Activated CD4-positive, alpha-beta T cell treated with anti-CD3 and anti-CD28 coated beads for 1 hour (primary cell): Measurements from ENCODE around the gene CA12.

Experiments used
- DNase-seq: peaks from one replicate; pipeline ENCODE4 v3.0.0-alpha.2; 2020

CA12 gene

DNA sequence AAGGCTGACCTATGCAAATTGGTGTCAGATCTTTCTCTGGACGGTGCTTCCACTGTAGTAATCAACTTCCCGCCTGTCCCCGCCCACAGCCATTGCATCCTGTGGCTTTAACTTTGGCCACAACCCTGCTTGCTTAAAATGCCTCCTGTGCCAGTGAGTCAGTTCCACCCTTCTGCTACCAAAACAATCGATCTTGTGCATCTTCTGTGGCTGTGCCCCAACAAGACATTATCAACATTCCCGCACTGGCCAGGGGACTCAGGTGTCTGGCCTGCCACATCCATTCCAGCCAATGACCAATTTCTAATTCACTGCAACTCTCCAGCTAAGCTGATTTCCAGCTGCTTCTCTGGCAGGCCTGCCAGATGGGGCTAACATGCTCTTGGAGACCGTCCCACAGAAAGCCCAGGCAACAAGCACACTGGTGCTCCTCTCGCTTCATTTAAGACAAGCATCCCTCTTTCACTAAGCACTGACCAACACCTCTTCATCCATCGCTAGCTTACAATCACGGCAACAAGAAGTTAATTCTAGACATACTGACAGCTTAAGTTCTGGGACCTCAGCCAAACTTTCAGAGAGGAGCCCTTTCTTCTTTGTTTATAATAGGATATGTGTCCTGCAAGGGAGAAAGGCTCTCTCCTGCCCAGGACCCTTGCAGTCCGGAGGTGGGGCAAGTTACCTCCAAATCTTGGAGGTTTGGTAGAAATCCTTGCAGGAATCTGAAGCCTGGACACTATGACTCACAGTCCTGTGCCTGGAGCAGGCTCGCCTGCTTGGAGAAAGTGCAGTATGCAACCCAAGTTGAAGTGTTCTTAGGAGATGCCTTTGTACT, 6.7 kb downstream of the CA12 start:
- no peak for DNase-seq

DNA sequence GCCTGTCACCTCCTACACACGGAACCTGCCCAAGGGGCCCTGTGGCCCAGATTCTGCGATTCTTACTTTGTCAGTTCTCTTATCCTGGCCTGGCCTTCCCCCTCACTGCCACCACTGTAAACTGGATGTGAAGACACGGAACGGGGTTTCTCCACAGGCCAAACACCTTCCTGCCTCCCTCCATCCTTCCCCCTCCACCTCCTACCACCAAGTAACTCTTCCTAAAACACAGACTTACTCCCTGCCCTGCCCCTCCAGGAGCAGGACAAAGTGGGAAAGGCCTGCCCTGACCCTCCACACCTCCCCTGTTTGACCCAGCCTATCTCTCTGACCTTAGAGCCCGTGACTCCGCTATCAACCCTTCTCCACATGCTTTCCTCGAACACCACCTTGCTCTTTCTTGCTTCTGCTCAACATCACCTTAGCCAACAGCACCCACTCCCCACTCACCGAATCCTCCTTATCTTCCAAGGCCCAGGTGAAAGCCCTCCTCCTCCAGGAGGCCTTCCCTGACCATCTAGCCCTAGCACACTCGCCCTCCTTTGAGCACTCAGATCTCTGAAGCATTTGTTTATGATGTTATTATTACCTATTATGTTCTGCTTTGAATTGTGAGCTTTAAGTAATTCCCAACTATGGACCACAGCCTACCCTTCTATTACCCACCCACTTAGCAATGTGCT, 7.6 kb downstream of the CA12 start:
- no peak for DNase-seq

DNA sequence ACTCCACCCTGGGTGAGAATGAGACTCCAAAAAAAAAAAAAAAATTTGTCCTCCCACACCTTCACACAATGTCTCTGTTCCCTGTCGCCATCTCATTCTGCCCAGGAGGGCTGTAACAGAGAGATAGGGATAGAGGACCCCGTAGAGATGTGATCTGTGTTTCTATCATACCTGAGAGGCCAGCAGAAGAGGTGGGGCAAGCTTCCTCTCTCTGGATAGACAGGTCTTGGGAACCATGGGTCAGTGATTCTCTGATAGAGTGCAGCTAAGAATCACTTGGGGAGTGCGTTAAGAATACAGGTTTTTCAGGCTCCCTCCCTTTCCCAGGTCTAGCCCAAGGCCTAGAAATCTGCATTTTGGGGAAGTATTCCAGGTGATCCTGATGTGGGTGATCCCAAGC, 8.3 kb downstream of the CA12 start:
- DNase-seq, result no peak

DNA sequence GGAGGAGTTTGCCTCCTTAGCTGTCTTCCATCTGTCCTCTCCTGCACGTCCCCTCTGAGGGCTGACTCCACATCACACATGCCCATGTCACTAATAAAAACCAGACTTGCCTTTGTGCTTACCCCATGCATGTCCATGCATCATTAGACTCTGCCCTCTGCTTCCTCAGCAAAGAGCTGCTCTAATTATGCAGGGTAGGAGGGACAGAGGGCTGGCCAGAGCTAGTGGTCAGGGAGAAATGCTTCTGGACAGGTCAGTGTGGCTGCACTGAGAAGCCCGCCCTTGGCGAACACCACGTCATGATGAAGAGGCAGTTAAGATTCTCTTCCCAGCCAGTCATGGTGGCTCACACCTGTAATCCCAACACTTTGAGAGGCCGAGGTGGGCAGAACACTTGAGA, 8.9 kb downstream of the CA12 start:
- DNase-seq, result no peak

DNA sequence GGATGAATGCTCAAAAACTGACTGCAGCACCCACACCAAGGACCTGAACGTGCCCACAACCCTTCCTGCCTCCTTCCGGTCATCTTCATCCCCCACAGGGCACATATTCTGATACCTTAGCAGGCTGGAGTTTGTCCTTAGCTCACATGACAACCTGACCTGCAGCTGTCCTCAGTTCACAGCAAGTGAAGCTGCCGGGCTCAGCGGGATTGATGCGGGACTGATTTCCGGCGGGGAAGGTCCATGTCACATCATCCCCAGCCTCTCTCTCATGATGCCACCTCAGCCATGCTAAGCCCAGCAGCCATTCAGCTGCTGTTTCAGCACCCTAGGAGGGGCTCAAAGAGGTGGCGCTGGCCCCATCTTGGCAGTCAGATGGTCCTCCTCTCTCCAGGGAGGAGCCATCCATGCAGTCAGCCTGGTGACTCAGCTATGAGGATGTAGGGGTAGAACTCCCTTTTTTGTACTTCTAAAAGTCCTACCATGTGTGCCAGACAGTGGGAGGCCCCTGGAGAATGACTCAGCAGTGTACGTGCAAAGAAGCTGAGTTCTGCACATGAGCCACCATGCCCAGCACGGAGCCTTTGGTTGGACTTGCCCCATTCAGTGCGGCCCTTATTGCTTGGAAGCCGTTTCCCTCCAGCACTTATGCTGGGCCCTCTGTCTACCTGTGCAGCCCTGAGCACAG, 9.5 kb downstream of the CA12 start:
- DNase-seq, result no peak

DNA sequence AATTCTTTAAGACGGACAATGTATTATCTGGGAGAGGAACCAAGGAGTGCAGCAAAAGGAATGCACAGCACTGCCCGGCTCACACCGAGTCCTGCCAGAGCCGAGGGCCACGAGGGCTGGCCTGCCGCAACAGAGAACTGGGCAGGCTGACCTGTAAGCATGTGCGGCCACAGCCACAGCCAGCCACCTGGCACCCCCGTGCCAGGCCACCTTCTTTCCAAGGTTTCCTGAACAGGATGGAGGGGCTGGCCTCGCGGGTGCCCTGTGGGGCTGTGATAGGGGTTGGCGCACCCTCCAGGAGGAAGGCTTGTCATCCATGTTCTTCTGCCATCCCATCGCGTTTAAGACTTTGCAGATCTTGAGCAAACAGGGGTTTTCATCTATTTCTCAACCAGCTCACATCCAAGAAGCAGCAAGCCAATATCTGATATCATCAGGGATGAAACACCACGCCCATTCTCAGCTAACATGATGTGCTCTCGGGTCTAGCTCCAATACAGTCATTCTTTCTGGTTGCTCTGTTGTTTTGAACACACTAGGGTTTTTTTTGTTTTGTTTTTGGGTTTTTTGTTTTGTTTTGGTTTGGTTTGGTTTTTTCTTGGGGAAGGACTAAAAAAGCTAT, 10.2 kb downstream of the CA12 start:
- DNase-seq, result no peak

DNA sequence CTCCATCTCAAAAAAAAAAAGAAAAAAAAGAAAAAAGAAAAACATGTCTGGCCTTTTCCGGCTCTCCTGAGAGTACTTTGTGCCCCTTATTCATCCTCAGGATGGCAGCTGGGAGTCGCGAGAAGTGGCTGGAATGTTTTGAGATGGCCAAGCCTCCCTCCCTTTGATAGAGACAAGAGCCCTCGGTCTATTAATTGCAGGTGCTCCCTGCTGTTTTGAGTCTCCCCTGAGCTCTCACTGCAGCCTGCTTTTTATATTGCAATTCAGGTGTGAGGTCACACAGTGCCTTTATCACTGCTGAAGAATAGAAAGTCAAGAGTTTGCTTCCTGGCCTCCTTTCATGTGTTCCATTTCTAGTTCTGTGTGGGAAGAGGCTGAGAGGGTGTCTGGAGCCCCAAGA, 10.9 kb downstream of the CA12 start:
- no peak for DNase-seq

DNA sequence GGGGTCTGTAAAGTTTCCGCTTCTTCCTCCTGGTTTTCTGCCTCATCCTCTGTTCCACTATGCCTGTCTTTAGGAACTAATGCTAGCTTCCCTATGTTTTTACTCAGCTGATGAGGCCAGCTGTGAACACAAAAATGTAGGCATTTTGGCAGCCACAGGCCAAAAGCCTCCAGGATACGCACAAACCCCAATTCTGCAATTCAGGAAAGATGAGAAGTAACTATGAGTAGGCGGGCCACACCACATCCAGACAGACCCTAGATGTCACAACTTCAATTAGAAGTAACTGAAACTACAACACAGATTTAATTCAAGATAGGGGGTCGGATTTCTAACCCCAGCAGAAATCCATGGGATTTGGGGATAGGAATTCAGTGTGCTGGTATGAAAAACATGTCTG, 11.9 kb downstream of the CA12 start:
- DNase-seq, result no peak

DNA sequence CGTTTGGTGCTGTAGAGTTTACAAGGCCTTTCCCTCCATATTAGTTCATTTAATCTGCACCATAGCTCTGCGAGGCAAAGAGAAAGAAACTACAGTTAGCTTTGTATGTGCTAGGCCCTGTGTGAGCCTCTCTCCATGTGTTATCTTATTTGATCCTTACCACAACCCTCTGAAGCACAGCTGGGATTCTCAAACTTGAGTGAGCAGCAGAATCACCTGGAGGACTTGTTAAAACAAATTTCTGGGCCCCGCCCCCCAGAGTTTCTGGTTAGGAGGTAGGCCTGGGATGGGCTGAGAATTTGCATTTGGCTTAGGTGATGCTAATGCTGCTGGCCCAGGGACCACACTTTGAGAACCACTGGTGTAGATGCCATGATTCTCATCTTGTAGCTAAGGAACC, 12.3 kb downstream of the CA12 start:
- no peak for DNase-seq

DNA sequence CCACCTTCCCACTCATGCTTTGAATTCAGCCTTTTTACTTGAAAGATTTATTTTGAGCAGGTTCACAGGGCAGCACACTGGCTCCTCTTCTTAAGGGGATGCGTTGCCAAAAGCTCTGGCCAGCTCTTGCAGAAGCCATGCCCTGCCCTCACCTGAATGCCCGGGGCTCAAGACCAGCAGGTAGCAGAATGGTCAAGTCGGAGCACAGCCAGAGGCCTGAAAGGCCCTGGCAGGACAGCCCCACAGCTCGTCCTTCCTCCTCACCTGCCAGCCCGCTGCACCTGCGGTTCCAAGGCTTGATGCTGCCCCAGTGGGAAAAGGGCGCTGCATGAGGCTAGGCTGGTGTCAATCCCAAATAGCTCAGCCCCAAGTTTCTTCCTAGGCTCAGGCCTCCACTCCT, 13.1 kb downstream of the CA12 start:
- no peak for DNase-seq

DNA sequence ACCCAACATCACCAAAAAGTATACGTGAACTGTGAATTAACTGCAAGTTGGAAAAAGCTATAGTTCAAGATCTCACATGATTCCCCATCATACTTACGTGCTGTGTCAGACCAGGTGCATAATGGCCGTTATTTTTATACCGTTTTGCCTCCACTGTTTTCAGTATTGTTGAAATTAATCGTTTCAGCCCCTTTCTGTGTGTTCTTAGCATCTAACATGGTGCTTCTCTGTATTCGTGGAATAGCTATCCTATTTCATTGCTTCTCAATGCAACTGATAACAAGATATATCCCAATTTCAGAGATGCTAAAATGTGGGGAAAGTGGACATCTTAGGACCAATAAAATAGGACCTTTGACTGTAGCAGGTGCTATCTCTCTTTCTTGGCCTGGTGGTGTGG, 13.7 kb downstream of the CA12 start:
- DNase-seq, result no peak

DNA sequence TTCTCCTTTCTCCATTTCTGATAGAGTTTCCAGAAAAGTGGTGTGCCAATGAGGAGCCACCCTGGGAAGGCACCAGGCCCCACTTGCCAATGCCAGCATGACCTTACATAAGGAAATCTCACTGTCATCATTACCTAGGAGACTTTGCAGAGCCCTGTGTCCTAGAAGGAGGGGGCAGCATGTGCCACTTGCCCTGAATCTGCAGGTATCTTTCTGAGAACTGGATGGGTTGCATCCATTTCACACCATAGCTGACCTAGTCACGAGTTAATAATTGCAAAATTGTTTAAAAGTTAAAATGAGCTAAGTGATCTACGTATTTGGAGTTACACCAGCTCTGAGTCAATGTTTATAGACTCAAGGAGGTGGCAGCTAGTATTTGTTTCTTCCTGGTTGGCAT, 14.3 kb downstream of the CA12 start:
- DNase-seq, result no peak

DNA sequence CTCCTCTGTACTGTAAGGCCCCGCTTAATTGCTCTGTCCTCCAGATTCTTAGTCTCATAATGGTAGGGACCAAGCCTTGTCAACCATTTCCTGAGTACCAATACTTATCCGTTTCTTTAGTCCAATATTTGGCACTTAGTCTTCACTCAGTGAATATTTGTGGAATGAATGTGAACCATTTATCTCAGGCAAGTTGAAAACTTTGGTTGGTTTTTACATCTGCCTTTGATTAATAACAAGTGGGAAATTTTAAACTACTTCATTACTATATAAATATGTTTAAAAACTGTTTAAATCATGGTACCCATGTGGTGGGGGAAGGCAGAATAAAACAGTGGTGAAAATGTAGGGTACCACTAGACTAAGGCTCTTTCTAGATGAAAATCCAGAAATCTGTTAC, 15.2 kb downstream of the CA12 start:
- no peak for DNase-seq

DNA sequence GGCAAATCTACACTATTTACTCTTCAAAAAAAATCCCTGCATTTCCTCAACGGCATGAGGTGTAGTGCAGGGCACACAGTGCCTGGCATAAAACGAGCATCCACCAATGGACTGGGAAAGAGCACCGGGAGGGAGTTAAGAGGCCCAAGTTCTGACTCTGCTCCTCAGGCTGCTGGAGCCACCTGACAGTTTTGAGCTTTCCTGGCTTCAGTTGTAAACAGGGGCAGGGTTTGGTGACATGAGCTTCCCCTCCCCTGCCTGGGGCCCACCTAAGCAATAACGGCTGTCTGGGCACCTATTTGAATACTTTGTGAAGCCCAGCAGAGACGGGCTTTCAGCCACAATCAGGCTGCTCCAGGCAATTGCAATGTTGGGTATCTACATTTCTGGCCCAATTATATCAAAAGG, 16.4 kb downstream of the CA12 start:
- no peak for DNase-seq

DNA sequence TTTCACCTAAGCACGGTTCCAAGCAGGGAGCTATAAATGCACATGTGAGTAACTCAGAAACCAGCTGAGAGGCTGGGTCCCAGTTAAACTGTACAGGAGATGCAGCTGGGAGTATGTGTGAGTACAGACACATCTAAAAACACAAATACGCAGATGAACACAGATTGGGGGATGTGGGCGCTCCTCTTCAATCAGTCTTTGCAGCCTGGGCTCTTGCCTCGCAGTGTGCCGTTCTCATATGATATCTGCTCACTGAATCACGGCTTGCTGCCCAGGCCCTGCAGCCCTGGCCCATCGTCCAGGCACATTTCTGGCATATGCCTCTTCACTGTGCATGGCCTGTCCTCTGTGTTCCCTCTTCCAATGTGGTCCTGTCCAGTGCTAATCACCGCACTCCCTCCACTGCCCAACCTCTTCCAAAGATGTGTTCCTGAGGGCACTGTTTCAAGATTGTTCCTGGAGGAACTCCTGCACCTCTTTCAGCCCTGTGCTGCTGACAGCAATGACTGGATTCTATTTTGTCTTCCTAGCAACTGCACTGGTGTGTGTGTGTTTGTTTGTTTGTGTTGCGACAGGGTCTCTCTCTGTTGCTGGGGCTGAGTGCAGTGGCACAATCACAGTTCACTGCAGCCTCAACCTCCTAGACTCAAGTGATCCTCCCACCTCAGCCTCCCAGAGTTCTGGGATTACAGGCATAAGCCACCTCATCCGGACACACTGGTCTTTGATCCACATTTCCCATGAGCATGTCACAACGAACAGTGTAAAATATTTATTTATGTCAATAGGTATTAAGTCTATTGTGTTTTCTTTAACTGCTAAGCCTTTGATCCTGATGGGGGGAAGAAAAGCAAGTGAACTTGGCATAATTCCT, 17.0 kb downstream of the CA12 start:
- DNase-seq, result no peak

DNA sequence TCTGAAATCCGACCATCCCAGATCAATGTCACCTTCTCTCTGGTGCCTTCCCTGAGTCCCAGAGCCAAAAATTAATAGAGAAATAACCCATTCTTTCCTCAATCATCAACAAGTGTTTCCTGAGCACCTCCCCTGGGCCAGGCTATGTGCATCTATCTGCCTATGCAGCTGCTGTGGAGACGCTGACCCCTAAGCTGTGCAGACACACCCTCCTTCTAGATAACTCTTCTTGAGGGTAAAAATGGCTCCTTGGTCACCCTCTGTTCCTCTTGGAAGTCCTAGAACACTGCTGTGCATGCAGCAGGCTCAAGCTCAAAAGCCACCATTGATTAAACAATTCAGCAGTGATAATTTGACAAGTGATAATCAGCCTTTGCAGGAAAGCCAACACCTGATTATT, 18.4 kb downstream of the CA12 start:
- no peak for DNase-seq

DNA sequence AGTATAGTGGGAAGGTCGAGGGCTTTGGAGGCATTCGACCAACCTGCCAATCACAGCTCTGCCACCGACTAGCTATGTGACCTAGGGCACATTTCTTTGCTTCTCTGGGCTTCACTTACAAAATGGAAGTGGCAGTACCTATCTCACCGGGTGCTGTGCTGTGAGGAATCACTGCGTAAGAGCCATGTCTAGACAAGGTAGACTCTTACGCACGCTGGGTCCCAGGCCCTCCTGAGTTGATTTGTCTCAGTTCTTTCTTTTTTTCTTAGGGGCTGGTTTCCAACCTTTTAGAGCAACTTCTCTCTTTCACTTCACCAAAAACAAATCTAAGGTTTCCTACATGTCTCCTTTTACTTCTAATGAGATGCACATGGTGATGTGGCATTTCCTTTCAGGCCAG, 18.8 kb downstream of the CA12 start:
- no peak for DNase-seq

DNA sequence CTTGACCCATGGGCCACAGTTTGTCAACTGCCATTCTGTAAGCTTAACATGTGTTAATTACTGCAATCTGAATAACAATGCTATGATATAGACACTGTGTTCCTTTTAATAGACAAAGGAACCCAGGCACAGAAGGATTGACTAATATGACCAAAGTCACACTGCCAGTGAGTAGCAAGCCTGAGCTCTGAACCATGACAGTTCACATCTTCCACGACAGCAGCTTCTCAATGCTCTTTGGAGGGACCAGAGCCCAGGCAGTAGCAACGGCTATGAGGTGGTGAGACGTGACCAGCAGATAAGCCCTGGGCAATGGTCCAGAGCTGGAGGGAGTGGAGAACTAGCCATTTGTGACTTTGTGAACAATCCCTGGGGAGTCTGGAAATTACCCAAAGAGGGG, 19.4 kb downstream of the CA12 start:
- no peak for DNase-seq

DNA sequence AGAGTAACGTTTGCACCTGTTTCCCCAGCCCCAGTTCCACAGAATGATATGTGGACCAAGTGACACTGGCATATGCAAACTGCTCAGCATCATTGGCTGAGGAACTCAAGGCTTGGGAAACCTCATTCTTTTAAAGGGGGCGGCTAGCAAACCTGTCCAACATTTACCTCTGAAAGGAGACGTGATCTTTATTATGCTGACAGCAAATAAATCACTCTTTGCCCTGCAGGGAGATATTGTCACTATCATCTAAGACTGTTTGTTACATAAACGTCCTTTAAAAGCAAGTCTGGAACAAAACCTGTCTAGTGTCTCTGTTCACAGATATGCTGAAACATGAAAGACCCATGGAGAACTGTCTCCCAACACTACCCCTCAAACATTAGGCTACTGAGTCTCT, 21.5 kb downstream of the CA12 start:
- no peak for DNase-seq

DNA sequence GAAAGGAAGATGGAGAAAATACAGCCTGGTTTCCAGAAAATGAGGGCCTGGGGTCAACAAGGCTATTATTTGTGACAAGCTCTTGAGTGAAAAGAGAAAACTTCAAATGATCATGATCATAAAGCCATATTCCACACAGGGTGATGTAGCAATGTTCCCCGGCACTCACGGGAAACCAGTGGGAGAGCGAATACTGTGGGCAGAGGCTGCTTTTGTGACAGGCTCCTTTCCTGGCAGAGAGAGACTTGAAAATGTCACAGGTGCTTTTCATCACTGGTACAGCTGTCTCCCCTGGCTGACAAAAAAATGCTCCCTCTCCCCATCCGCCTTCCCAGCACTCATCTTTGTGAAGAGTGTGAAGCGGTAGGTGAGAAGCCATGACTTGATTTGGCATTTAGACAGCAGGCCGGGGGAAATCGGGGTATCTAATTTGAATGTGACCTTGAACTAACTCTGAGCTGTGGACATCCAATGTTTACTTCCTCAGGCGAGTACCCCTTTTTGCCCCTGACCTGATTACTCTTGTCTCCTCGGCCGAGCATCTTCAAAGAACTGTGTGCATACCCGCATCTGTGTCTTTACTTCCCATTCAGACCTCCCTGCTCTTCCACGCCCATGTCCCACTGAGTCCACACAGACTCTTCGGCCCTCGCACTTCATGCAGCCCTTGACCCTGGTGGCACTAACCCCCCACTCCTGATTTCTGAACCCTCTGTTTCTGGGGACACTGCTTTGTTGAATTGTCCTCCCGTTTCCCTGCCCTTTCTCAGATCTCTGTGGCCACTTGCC, 23.2 kb downstream of the CA12 start:
- DNase-seq, result no peak

DNA sequence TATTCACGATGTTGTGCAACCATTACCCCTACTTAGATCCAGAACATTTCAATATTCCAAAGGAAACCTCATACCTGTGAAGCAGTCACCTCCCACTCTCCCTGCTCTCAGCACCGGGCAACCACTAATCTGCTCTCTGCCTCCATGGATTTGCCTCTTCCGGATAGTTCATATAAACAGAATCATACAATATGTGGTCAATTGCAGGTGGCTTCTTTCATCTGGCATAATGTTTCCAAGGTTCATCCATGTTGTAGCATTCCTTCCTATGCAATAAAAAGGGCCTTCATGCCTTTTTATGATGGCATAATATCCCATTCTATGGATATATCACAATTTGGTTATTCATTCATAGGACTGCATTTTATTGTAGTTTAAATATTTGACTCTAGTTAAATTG, 23.9 kb downstream of the CA12 start:
- DNase-seq, result no peak

DNA sequence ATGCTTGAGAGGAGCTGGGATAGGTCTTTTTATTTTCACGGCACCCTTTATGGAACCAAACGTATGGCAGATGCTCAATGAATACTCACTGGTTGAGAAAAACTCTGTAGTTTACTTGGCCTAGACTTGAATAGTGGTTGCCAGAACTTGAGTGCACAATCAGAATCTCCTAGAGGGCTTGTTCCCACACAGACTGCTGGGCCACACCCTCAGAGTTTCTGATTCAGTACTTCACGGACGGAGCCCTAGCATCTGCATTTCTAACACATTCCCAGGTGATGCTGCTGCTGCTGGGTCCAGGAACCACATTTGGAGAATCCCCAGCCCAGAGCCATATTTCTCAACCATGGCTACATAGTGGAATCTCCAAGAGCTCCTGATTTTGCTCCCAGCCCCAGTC, 24.6 kb downstream of the CA12 start:
- DNase-seq, result no peak
